ENCODE results near the gene ZNF275. TPM values are rescaled to one million over a fixed set of nuclear protein-coding genes. Genes with fewer than 3 reads are reported as not detected.

ZNF275 gene
- total RNA-seq, 1 experiment from 2014 or later, result 5.0 TPM

- no peaks in the 10 kb centered on the region for H3K4me1 ChIP-seq (ENCODE audit: control insufficient read depth, insufficient read depth, low read length)
- ChIA-PET POLR2A (no interaction called here), CTCF (no interaction called here)
- no peaks in the 10 kb centered on the region for H3K36me3 ChIP-seq (ENCODE audit: control insufficient read depth, insufficient read depth, low read length)
- no peak for ATAC-seq
- H3K4me3 ChIP-seq (ENCODE audit: low read depth in 2 of 2, low read length in 2 of 2), result no peak overlapping the region
- no peaks in the 10 kb centered on the region for H3K9me3 ChIP-seq (ENCODE audit: control insufficient read depth, insufficient read depth, low read depth, low read length)
- intact Hi-C loops (cut with micrococcal nuclease; ENCODE audit: unreplicated experiment) (no loop called here), in situ Hi-C loops (cut with HindIII; ENCODE audit: low pct_unique_long_range_greater_than_20kb, low sequenced_read_pairs) (no loop called here)
- no peak overlapping the region for H3K27ac ChIP-seq (ENCODE audit: low read length)
- no TSS peak for BruUV-seq (replicated peaks)
- DNase-seq (ENCODE audit: low read depth, low spot score), result no peak
- H3K27me3 ChIP-seq (ENCODE audit: control insufficient read depth, insufficient read depth, low read length), result no peaks in the 10 kb centered on the region; the same call in none of the 2 replicates
- no peak for TF ChIP-seq REST (IDR thresholded peaks at IDR 0.05; ENCODE audit: insufficient read depth in 1 of 2, low read depth in 2 of 2, low read length in 1 of 2)
- TF ChIP-seq POLR2AphosphoS5 (IDR thresholded peaks at IDR 0.05; ENCODE audit: low read depth, low read length), result no peak
- TF ChIP-seq SIN3A (IDR thresholded peaks at IDR 0.05; ENCODE audit: borderline replicate concordance, insufficient read depth, low read depth, low read length), result no peak
- no peak for TF ChIP-seq CTCF (IDR thresholded peaks at IDR 0.05)
- TF ChIP-seq TCF7L2 (IDR thresholded peaks at IDR 0.05; ENCODE audit: low read depth, low read length), result no peak
Observed at GRCh38 chrX:153317996-153318722, 15.8 kb upstream of the ZNF275 start.

- BruUV-seq (replicated peaks), result no TSS peak
- ATAC-seq, result no peak
- Histone ChIP-seq H3K4me1 (ENCODE audit: control insufficient read depth, insufficient read depth, low read length) (no peaks in the 10 kb centered on the region), H3K27me3 (ENCODE audit: control insufficient read depth, insufficient read depth, low read length) (no peaks in the 10 kb centered on the region; the same call in none of the 2 replicates), H3K4me3 (ENCODE audit: low read depth in 2 of 2, low read length in 2 of 2) (no peak overlapping the region), H3K27ac (ENCODE audit: low read length) (no peak overlapping the region), H3K36me3 (ENCODE audit: control insufficient read depth, insufficient read depth, low read length) (no peaks in the 10 kb centered on the region), H3K9me3 (ENCODE audit: control insufficient read depth, insufficient read depth, low read depth, low read length) (no peaks in the 10 kb centered on the region)
- intact Hi-C loops (cut with micrococcal nuclease; ENCODE audit: unreplicated experiment) (no loop called here), in situ Hi-C loops (cut with HindIII; ENCODE audit: low pct_unique_long_range_greater_than_20kb, low sequenced_read_pairs) (no loop called here)
- no peak for DNase-seq (ENCODE audit: low read depth, low spot score)
- TF ChIP-seq CTCF (IDR thresholded peaks at IDR 0.05) (no peak), POLR2AphosphoS5 (IDR thresholded peaks at IDR 0.05; ENCODE audit: low read depth, low read length) (no peak), SIN3A (IDR thresholded peaks at IDR 0.05; ENCODE audit: borderline replicate concordance, insufficient read depth, low read depth, low read length) (no peak), REST (IDR thresholded peaks at IDR 0.05; ENCODE audit: insufficient read depth in 1 of 2, low read depth in 2 of 2, low read length in 1 of 2) (no peak), TCF7L2 (IDR thresholded peaks at IDR 0.05; ENCODE audit: low read depth, low read length) (no peak)
- POLR2A ChIA-PET, result no interaction called here
- CTCF ChIA-PET, result no interaction called here
Observed at GRCh38 chrX:153318811-153319210, 15.1 kb upstream of the ZNF275 start.

Data from Panc1 (cell line).